GM12878 (cell line): Measurements from ENCODE around the gene TNFRSF1A. TPM values are rescaled to one million over a fixed set of nuclear protein-coding genes. Genes with fewer than 3 reads are reported as not detected.

Experiments
- ATAC-seq: fragments of 200-7000 bp; cut with Tn5 transposase; 3 replicates; pipeline ENCODE4 v1.9.1; 2020; ENCODE audit warnings: mild to moderate bottlenecking, moderate library complexity
- BruUV-seq: library from RNA; stranded (reverse); fragments of 400-500 nt; replicated peaks from 2 replicates; lab custom pipeline; 2021; lab: Mats Ljungman, UMichigan
- CTCF ChIA-PET: fragments of 300-600 bp; sonication (Branson Sonifier 250); formaldehyde crosslinking; extraction: SDS; loops from one replicate; lab custom pipeline; 2021; ENCODE audit warnings: inconsistent platforms; lab: Yijun Ruan, JAX
- POLR2A ChIA-PET: fragments of 350-600 bp; formaldehyde crosslinking; extraction: SDS; loops from one replicate; lab custom pipeline; 2021; ENCODE audit warnings: inconsistent platforms; lab: Charles Lee
- RAD21 ChIA-PET: fragments of 300-600 bp; sonication (Branson Sonifier 250); formaldehyde crosslinking; loops from one replicate; lab custom pipeline; 2023; ENCODE audit warnings: antibody characterized with exemption; ENCODE audit not compliant: unreplicated experiment; lab: Charles Lee
- SMC1A ChIA-PET: fragments of 300-600 bp; sonication (Branson Sonifier 250); formaldehyde crosslinking; loops from one replicate; lab custom pipeline; 2023; ENCODE audit not compliant: unreplicated experiment, uncharacterized antibody; lab: Charles Lee
- DNase-seq: peaks from one replicate; pipeline ENCODE4 v3.0.0-alpha.2; 2011; ENCODE audit warnings: low read depth, low spot score
- FAIRE-seq: peaks from 3 replicates; lab custom pipeline; 2011; peaks lifted over from hg19 to GRCh38; lab: Jason Lieb, UNC
- H2AFZ ChIP-seq: 2 replicates; pipeline ENCODE4 v1.6.0; 2011; ENCODE audit warnings: low read depth, low read length, control low read depth; ENCODE audit not compliant: control insufficient read depth
- H3K27ac ChIP-seq: 2 replicates; pipeline ENCODE4 v1.5.1; 2011; ENCODE audit warnings: control low read depth; ENCODE audit not compliant: control insufficient read depth, insufficient read depth
- H3K27me3 ChIP-seq, 2 experiments: replicated peaks in 1 of 2; 2 replicates each; pipeline versions ENCODE4 v1.6.0 to v1.6.1; 2011; ENCODE audit warnings: low read length in 1 of 2; ENCODE audit not compliant: control insufficient read depth in 2 of 2, insufficient read depth in 2 of 2
- H3K36me3 ChIP-seq, 2 experiments: 2 replicates each; pipeline ENCODE4 v1.5.1; 2011; ENCODE audit warnings: low read length in 1 of 2; ENCODE audit not compliant: control insufficient read depth in 2 of 2, insufficient read depth in 2 of 2
- H3K4me1 ChIP-seq: 2 replicates; pipeline ENCODE4 v1.6.1; 2011; ENCODE audit warnings: mild to moderate bottlenecking, low read length, moderate library complexity, mixed read lengths; ENCODE audit not compliant: control insufficient read depth, insufficient read depth
- H3K4me2 ChIP-seq: 2 replicates; pipeline ENCODE4 v1.6.0; 2011; ENCODE audit warnings: control low read depth; ENCODE audit not compliant: control insufficient read depth, insufficient read depth
- H3K4me3 ChIP-seq: fragments of 200-600 bp; sonication (generic); 2 replicates; pipeline ENCODE4 v1.5.1; 2016
- H3K79me2 ChIP-seq: 2 replicates; pipeline ENCODE4 v1.6.0; 2011; ENCODE audit warnings: low read length; ENCODE audit not compliant: control insufficient read depth, insufficient read depth
- H3K9ac ChIP-seq: 2 replicates; pipeline ENCODE4 v1.8.0; 2011; ENCODE audit warnings: low read length, control low read depth, mixed read lengths; ENCODE audit not compliant: control insufficient read depth, insufficient read depth
- H3K9me3 ChIP-seq: replicated peaks from 3 replicates; pipeline ENCODE4 v1.5.1; 2011; ENCODE audit warnings: mild to moderate bottlenecking, low read length; ENCODE audit not compliant: control insufficient read depth, insufficient read depth
- H4K20me1 ChIP-seq: 2 replicates; pipeline ENCODE4 v1.6.0; 2011; ENCODE audit not compliant: control insufficient read depth, insufficient read depth
- CHD2 ChIP-seq: IDR thresholded peaks from 2 replicates; pipeline ENCODE4 v1.6.1; 2011; ENCODE audit warnings: low read depth, low read length, improper control_type of control experiment, borderline replicate concordance
- CREB1 ChIP-seq: IDR thresholded peaks from 2 replicates; pipeline ENCODE4 v1.6.1; 2012; ENCODE audit warnings: low read depth, mild to moderate bottlenecking, inconsistent platforms
- HCFC1 ChIP-seq: fragments of 150-350 bp; IDR thresholded peaks from 2 replicates; pipeline ENCODE4 v1.6.1; 2014; ENCODE audit warnings: low read length
- HSF1 ChIP-seq: fragments of 150-350 bp; IDR thresholded peaks from 2 replicates; pipeline ENCODE4 v1.6.1; 2014; ENCODE audit warnings: mild to moderate bottlenecking, low read depth, low read length
- IRF5 ChIP-seq: fragments of 450-650 bp; IDR thresholded peaks from 2 replicates; pipeline ENCODE4 v1.6.1; 2017; ENCODE audit warnings: borderline replicate concordance
- KAT2A ChIP-seq: conservative IDR thresholded peaks from 2 replicates; pipeline ENCODE4 v1.6.1; 2011; ENCODE audit warnings: low read depth, low read length; ENCODE audit not compliant: control insufficient read depth
- LARP7 ChIP-seq: fragments of 450-650 bp; IDR thresholded peaks from 2 replicates; pipeline ENCODE4 v1.6.1; 2017; ENCODE audit warnings: mild to moderate bottlenecking
- MXI1 ChIP-seq: fragments of 150-350 bp; IDR thresholded peaks from 2 replicates; pipeline ENCODE4 v1.6.1; 2011; ENCODE audit warnings: low read depth, mild to moderate bottlenecking, inconsistent platforms, low read length, improper control_type of control experiment
- POLR2AphosphoS2 ChIP-seq: IDR thresholded peaks from 2 replicates; pipeline ENCODE4 v1.6.1; 2011; ENCODE audit warnings: low read depth, mild to moderate bottlenecking, low read length, improper control_type of control experiment, moderate library complexity
- STAT1 ChIP-seq: fragments of 450-650 bp; conservative IDR thresholded peaks from 2 replicates; pipeline ENCODE4 v1.6.1; 2014; ENCODE audit warnings: antibody characterized with exemption, mild to moderate bottlenecking
- WRNIP1 ChIP-seq: IDR thresholded peaks from 2 replicates; pipeline ENCODE4 v1.6.1; 2011; ENCODE audit warnings: low read depth, low read length, improper control_type of control experiment, borderline replicate concordance
- ZNF207 ChIP-seq: fragments of 450-650 bp; IDR thresholded peaks from 2 replicates; pipeline ENCODE4 v1.6.1; 2014; ENCODE audit warnings: antibody characterized with exemption, mild to moderate bottlenecking, borderline replicate concordance
- ZNF274 ChIP-seq: IDR thresholded peaks from one replicate; pipeline ENCODE4 v1.8.0; 2011; ENCODE audit not compliant: insufficient read length, insufficient read depth
- ZZZ3 ChIP-seq: IDR thresholded peaks from 2 replicates; pipeline ENCODE4 v1.6.1; 2011; ENCODE audit warnings: low read depth; ENCODE audit not compliant: control insufficient read depth, insufficient read length
- WGBS: methylation state at CpG from one replicate; pipeline ENCODE4 v1.1.6; 2016; ENCODE audit warnings: low lambda C conversion rate; ENCODE audit not compliant: insufficient replicate concordance, insufficient coverage; ENCODE audit errors: missing lambda C conversion rate; 5-methylcytosine and 5-hydroxymethylcytosine counted together
- in situ Hi-C: fragments of 300-500 bp; cut with MboI; formaldehyde crosslinking; loops from 9 replicates; pipeline ENCODE4 v1.14.3; 2018; ENCODE audit warnings: mixed read lengths
- intact Hi-C: fragments of 100-400 bp; cut with micrococcal nuclease; formaldehyde crosslinking; loops from one replicate; pipeline ENCODE4 v1.14.2; 2022; ENCODE audit not compliant: unreplicated experiment
- polyA plus RNA-seq, 11 experiments: library from polyadenylated mRNA; depleted of rRNA in 4 of 11; unstranded in 6 of 11; stranded (reverse) in 5 of 11; fragments of >200 nt; fragmentation: Nextera tagmentation in 4 of 11; fragmentation: Illumina TruSeq in 1 of 11; extraction: Ambion mirVana in 4 of 11; extraction: Trizol in 1 of 11; gene quantifications; 1 replicate in 1 of 11; 2 replicates in 10 of 11; pipeline versions ENCODE4 v1.2.1 to v1.2.3, GENCODE V29; 2011 to 2016; ENCODE audit warnings: inconsistent platforms in 2 of 11, missing spikeins in 2 of 11, low read depth in 1 of 11
- total RNA-seq, 4 experiments: library from RNA; depleted of rRNA in 3 of 4; stranded (reverse); fragments of >200 nt in 3 of 4; fragmentation: Illumina TruSeq in 1 of 4; extraction: Trizol in 1 of 4; gene quantifications; 2 replicates each; pipeline versions ENCODE4 v1.2.1 to v1.2.3, GENCODE V29; 2013 to 2021
- TF ChIP-seq, protein P1 (sequence below): fragments of 450-650 bp; formaldehyde crosslinking; IDR thresholded peaks from 2 replicates; pipeline ENCODE4 v1.5.0; 2022; ENCODE audit warnings: mild to moderate bottlenecking, missing genetic modification characterization

Gene TNFRSF1A
- total and polyA plus RNA-seq, 10 of the 15 experiments (the other 5 are each of a cell fraction or from before 2014, with no cell fraction given) = 0.24 to 16.5 (median 13.0) TPM

GRCh38 chr12:6343518-6343917 lies 1.6 kb upstream of the TNFRSF1A start:
- SMC1A ChIA-PET = interaction anchor here (0.6 to 1.1 kb wide), 6 partner anchors 19 to 192 kb away, joined by 3 read pairs; no protein-coding TSS in a partner anchor
- CTCF ChIA-PET = interaction anchor here (0.7 to 1.7 kb wide), 7 partner anchors 8 to 765 kb away, joined by 3 to 5 read pairs (median 3); no protein-coding TSS in a partner anchor
- peaks cover 12% of the 10 kb centered on the region for H3K4me1 ChIP-seq
- POLR2A ChIA-PET = interaction anchor here (1.4 kb wide), 1 partner anchor 117 kb away, joined by 3 read pairs; no protein-coding TSS in a partner anchor
- H3K27me3 ChIP-seq = peaks cover 3 to 7% of the 10 kb centered on the region in 2 experiments; a peak in 3 of 4 replicates
- WGBS = 51% methylated on average over 5 of the region's 5 CpGs
- no peak overlapping the region for H3K4me3 ChIP-seq
- H2AFZ ChIP-seq = no peak overlapping the region
- intact Hi-C loops = no loop called here
- no peaks in the 10 kb centered on the region for H3K36me3 ChIP-seq
- in situ Hi-C loops = no loop called here
- no peak for FAIRE-seq
- no peak overlapping the region for H3K27ac ChIP-seq
- DNase-seq = no peak
- no peaks in the 10 kb centered on the region; the same call in 2 of the 3 replicates for H3K9me3 ChIP-seq
- ATAC-seq = no peak
- H3K4me2 ChIP-seq = no peak overlapping the region
- no TSS peak for BruUV-seq
- no peak overlapping the region for H3K9ac ChIP-seq
- RAD21 ChIA-PET = no interaction called here
- H3K79me2 ChIP-seq = peaks cover 35% of the 10 kb centered on the region
- no peaks in the 10 kb centered on the region for H4K20me1 ChIP-seq
- TF ChIP-seq CREB1 = no peak
- no peak for TF ChIP-seq ZZZ3
- TF ChIP-seq MXI1 = no peak
- TF ChIP-seq LARP7 = no peak
- TF ChIP-seq WRNIP1 = no peak
- TF ChIP-seq CHD2 = no peak
- no peak for TF ChIP-seq HCFC1
- no peak for TF ChIP-seq ZNF207
- TF ChIP-seq ZNF274 = no peak
- TF ChIP-seq POLR2AphosphoS2 = no peak
- no peak for TF ChIP-seq HSF1
- no peak for TF ChIP-seq STAT1
- no peak for TF ChIP-seq KAT2A
- TF ChIP-seq, protein P1, sequence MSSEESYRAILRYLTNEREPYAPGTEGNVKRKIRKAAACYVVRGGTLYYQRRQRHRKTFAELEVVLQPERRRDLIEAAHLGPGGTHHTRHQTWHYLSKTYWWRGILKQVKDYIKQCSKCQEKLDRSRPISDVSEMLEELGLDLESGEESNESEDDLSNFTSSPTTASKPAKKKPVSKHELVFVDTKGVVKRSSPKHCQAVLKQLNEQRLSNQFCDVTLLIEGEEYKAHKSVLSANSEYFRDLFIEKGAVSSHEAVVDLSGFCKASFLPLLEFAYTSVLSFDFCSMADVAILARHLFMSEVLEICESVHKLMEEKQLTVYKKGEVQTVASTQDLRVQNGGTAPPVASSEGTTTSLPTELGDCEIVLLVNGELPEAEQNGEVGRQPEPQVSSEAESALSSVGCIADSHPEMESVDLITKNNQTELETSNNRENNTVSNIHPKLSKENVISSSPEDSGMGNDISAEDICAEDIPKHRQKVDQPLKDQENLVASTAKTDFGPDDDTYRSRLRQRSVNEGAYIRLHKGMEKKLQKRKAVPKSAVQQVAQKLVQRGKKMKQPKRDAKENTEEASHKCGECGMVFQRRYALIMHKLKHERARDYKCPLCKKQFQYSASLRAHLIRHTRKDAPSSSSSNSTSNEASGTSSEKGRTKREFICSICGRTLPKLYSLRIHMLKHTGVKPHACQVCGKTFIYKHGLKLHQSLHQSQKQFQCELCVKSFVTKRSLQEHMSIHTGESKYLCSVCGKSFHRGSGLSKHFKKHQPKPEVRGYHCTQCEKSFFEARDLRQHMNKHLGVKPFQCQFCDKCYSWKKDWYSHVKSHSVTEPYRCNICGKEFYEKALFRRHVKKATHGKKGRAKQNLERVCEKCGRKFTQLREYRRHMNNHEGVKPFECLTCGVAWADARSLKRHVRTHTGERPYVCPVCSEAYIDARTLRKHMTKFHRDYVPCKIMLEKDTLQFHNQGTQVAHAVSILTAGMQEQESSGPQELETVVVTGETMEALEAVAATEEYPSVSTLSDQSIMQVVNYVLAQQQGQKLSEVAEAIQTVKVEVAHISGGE (CRISPR knock-in tag) = no peak
- no peak for TF ChIP-seq IRF5
